Osteocyte (in vitro differentiated cells): ENCODE results near the gene VSTM5. TPM values are rescaled to one million over a fixed set of nuclear protein-coding genes. Genes with fewer than 3 reads are reported as not detected.
"Not testable (repeated sequence)": the region's sequence is repeated elsewhere in the genome, so short reads cannot be mapped to it uniquely, and the experiment has no call there.

Experiments used
- DNase-seq: peaks from one replicate; pipeline ENCODE4 v3.0.0; 2021; ENCODE audit warnings: mixed read lengths; ENCODE audit not compliant: unreplicated experiment; ENCODE audit errors: extremely low spot score
- H3K27ac Mint-ChIP-seq: one replicate; pipeline ENCODE4 v1.8.0; 2021; ENCODE audit warnings: mild to moderate bottlenecking, mixed read lengths; ENCODE audit not compliant: unreplicated experiment
- H3K27me3 Mint-ChIP-seq: one replicate; pipeline ENCODE4 v1.8.0; 2021; ENCODE audit warnings: mixed read lengths; ENCODE audit not compliant: unreplicated experiment
- H3K36me3 Mint-ChIP-seq: one replicate; pipeline ENCODE4 v1.8.0; 2021; ENCODE audit warnings: mixed read lengths; ENCODE audit not compliant: unreplicated experiment
- H3K4me1 Mint-ChIP-seq: one replicate; pipeline ENCODE4 v1.8.0; 2021; ENCODE audit warnings: mixed read lengths; ENCODE audit not compliant: unreplicated experiment
- H3K4me3 Mint-ChIP-seq: one replicate; pipeline ENCODE4 v1.8.0; 2021; ENCODE audit warnings: mild to moderate bottlenecking, moderate library complexity, mixed read lengths; ENCODE audit not compliant: unreplicated experiment
- H3K9me3 Mint-ChIP-seq: one replicate; pipeline ENCODE4 v1.8.0; 2021; ENCODE audit warnings: mixed read lengths; ENCODE audit not compliant: unreplicated experiment
- CTCF ChIP-seq: fragments of 200-600 bp; sonication (generic); IDR thresholded peaks from 2 replicates; pipeline ENCODE4 v1.5.0; 2021; ENCODE audit warnings: antibody characterized with exemption, mild to moderate bottlenecking, moderate library complexity
- total RNA-seq: library from RNA; stranded (reverse); gene quantifications from 2 replicates; pipeline ENCODE4 v1.2.1, GENCODE V29; 2021

Gene VSTM5
- total RNA-seq, 1 donor from 2014 or later: not detected

DNA sequence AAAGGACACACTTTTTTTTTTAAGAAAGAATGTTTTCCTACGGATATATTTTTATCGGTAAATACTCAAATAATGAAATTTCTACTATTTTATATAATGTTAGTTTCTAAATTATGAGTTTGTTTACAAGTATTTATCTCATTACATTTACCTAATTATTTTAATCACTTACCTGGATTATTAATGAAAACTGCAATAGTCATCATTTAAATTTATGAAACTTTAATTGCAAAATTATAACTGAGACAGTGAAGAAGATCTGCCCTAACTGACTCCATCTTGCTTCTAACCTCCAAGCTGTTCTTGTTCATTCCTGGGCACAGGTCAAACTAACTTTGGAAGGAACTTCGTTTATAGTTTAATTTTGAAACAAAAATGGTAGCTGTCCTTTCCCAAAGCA is 25.2 kb upstream of the VSTM5 start:
- Mint-ChIP-seq H3K4me3 (no peak overlapping the region), H3K27ac (no peak overlapping the region), H3K9me3 (no peaks in the 10 kb centered on the region), H3K27me3 (peaks cover 54% of the 10 kb centered on the region), H3K4me1 (no peaks in the 10 kb centered on the region), H3K36me3 (no peaks in the 10 kb centered on the region)
- DNase-seq: no peak
- TF ChIP-seq CTCF: no peak

DNA sequence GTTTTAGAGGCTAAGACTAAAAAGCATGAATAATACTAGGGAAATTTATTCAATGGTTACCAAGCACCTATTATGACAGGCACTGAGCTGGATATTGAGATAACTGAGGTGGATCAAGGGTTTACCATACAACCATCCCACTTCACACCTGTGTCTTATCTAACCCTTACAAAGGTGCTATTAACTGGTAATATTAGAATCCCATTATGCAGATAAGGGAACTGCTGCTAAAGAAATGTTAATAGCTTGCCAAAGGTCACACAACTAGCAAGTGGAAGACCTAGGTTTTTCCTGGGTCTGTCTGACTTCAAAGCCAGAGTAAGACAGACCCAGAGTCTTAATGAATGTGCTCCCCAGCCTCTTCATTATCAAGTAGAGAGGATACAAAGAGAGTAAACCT is 21.1 kb upstream of the VSTM5 start:
- no peaks in the 10 kb centered on the region for H3K4me1 Mint-ChIP-seq
- peaks cover 29% of the 10 kb centered on the region for H3K27me3 Mint-ChIP-seq
- no peak for DNase-seq
- H3K4me3 Mint-ChIP-seq: no peak overlapping the region
- no peak overlapping the region for H3K27ac Mint-ChIP-seq
- H3K36me3 Mint-ChIP-seq: no peaks in the 10 kb centered on the region
- no peak for TF ChIP-seq CTCF
- peaks cover 6% of the 10 kb centered on the region for H3K9me3 Mint-ChIP-seq

- no peak overlapping the region for H3K4me3 Mint-ChIP-seq
- TF ChIP-seq CTCF: no peak
- no peaks in the 10 kb centered on the region for H3K4me1 Mint-ChIP-seq
- peaks cover 6% of the 10 kb centered on the region for H3K9me3 Mint-ChIP-seq
- peaks cover 25% of the 10 kb centered on the region for H3K27me3 Mint-ChIP-seq
- no peak for DNase-seq
- H3K36me3 Mint-ChIP-seq: no peaks in the 10 kb centered on the region
- no peak overlapping the region for H3K27ac Mint-ChIP-seq
Observed at GRCh38 chr11:93870616-93871015, 20.2 kb upstream of the VSTM5 start.

- no peak overlapping the region for H3K4me3 Mint-ChIP-seq
- TF ChIP-seq CTCF: no peak
- H3K27ac Mint-ChIP-seq: no peak overlapping the region
Observed at GRCh38 chr11:93869830-93870229, 19.4 kb upstream of the VSTM5 start.

DNA sequence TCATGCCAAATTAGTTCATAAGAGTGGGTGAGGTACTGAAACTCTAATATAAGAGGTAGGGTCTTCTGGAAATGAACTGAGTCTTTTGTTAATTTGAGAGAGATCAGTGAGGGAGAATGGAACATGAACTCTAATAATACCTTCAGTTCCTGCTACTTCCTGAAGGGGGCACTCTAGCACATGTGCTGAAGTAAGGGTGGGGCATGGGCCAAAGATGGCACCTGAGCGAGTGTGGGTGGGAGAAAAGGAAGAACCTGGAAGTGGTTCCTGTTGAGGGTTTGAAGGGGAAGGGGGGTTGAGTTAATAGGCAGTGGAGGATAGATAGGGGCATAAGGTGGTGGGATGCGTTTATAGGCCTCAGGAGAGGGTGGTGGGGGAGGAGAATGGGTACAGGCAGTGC is 18.0 kb upstream of the VSTM5 start:
- H3K9me3 Mint-ChIP-seq, H3K4me1 Mint-ChIP-seq, H3K4me3 Mint-ChIP-seq, H3K36me3 Mint-ChIP-seq, DNase-seq, H3K27ac Mint-ChIP-seq: not testable (repeated sequence)
- peak; percentile 30 for TF ChIP-seq CTCF
- peaks cover 21% of the 10 kb centered on the region for H3K27me3 Mint-ChIP-seq

More at GRCh38 chr11:93869830-93870229, 19.4 kb upstream of the VSTM5 start:
- Mint-ChIP-seq H3K27me3 (peaks cover 25% of the 10 kb centered on the region), H3K9me3 (peaks cover 6% of the 10 kb centered on the region), H3K36me3 (no peaks in the 10 kb centered on the region), H3K4me1 (no peaks in the 10 kb centered on the region)
- DNase-seq: no peak
